Raji (cell line): ENCODE results near the gene DNAJB14.

Experiments used
- POLR2A ChIP-seq: IDR thresholded peaks from 2 replicates; pipeline ENCODE4 v1.6.1; 2011; ENCODE audit warnings: low read depth, low read length, control low read depth; ENCODE audit not compliant: insufficient read depth

The DNAJB14 gene

GRCh38 chr4:99946356-99947189 is at the start of gene DNAJB14:
TSS of gene DNAJB14 (minus strand) at chr4:99946618. CDS start at chr4:99946571, 47 bp downstream.
- peak; percentile 71 for TF ChIP-seq POLR2A

GRCh38 chr4:99991741-99992140 is 45.3 kb upstream of the DNAJB14 start:
- no peak for TF ChIP-seq POLR2A

GRCh38 chr4:99987681-99988080 is 41.3 kb upstream of the DNAJB14 start:
- TF ChIP-seq POLR2A = no peak

GRCh38 chr4:99986792-99987191 is 40.4 kb upstream of the DNAJB14 start:
- TF ChIP-seq POLR2A = no peak

GRCh38 chr4:99983289-99983943 is 37.0 kb upstream of the DNAJB14 start:
- TF ChIP-seq POLR2A = no peak

GRCh38 chr4:99979872-99980271 is 33.5 kb upstream of the DNAJB14 start:
- TF ChIP-seq POLR2A = no peak

- no peak for TF ChIP-seq POLR2A
Measured at GRCh38 chr4:99971453-99972111, 25.2 kb upstream of the DNAJB14 start.

- TF ChIP-seq POLR2A = no peak
Measured at GRCh38 chr4:99968330-99968729, 21.9 kb upstream of the DNAJB14 start.

GRCh38 chr4:99966692-99967091 is 20.3 kb upstream of the DNAJB14 start:
- no peak for TF ChIP-seq POLR2A

GRCh38 chr4:99965674-99966350 is 19.4 kb upstream of the DNAJB14 start:
- no peak for TF ChIP-seq POLR2A

- TF ChIP-seq POLR2A = no peak
Measured at GRCh38 chr4:99965173-99965572, 18.8 kb upstream of the DNAJB14 start.

GRCh38 chr4:99961711-99962110 is 15.3 kb upstream of the DNAJB14 start:
- TF ChIP-seq POLR2A = no peak

GRCh38 chr4:99960648-99961047 is 14.2 kb upstream of the DNAJB14 start:
- no peak for TF ChIP-seq POLR2A

GRCh38 chr4:99950913-99951254 is 4.5 kb upstream of the DNAJB14 start:
- no peak for TF ChIP-seq POLR2A
